ENCODE data around the gene UGDH.
A peak's percentile ranks its signal among the peaks of the same experiment; 100 is the strongest.
"Not testable (repeated sequence)": the region's sequence is repeated elsewhere in the genome, so short reads cannot be mapped to it uniquely, and the experiment has no call there.

Gene UGDH

DNA sequence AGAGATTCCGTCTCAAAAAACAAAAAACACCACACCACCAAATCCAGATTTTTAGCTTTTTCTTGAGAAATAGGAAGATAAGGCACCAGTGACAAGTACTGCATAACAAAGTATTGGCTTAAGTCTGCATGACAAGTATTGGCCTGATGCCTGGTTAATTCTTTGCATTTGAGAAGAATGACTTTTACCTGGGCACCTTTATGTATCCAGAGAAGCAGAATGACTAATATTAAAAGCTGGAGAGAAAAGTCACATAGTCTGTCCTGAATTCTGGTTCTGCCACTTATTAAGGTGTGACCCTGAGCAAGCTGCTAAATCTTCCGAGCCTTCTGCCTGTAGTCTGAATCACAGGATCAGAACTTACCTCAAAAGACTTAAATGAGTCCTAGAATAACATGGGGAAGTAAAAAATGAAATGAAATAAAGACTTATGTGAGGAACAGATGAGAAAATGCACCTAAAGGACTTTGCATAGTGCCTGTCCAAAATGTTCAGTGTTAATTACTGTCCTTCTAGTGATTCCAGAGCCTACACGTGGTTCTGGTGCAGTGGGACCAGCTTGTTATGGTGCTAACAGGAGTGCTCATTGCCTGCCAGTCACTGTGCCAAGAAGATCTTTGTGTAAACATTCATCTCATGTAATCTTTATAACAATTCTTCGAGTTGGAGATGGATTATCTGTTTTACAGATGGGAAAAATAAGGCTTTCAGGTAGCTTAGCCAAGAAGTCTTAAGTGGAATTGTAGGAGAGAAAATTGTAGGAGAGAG lies 31.6 kb downstream of the UGDH start:
- no peak for DNase-seq (ENCODE audit: low read depth in 2 of 2)

DNA sequence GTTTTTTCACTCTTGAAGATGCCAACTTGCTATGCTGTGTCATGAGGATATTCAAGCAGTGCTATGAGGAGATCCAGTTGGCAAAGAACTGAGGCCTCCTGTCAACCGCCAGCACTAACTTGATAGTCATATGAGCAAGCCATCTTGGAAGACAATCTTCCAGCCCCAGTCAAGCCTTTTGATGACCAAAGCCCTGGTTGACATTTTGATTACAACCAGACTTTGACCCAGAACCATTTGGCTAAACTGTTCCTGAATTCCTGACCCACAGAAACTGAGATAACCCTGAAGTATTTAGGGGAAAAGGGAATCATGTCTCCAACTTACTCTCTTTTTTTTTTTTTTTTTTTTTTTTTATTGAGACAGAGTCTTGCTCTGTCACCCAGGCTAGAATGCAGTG lies 32.9 kb downstream of the UGDH start:
- no peak for DNase-seq (ENCODE audit: low read depth in 2 of 2)

DNA sequence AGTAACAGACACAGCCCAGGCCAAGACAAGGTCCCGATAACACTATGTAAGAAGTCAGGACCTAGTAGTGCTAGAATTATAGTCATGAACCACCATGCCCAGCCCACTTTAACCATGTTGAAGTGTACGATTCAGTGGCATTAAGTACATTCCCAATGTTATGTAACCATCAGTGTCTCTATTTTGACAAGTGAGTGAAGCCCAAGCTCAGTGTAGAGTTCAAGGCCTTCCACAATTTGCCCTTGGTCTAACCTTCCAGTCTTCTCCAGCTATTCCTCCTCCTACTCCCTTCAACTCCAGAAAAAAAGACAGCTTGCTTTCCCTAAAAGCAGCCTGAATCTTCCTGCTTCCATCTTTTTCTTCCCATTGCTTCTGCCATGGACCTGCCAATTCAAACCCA lies 36.9 kb downstream of the UGDH start:
- DNase-seq (ENCODE audit: low read depth in 2 of 2) = no peak

DNA sequence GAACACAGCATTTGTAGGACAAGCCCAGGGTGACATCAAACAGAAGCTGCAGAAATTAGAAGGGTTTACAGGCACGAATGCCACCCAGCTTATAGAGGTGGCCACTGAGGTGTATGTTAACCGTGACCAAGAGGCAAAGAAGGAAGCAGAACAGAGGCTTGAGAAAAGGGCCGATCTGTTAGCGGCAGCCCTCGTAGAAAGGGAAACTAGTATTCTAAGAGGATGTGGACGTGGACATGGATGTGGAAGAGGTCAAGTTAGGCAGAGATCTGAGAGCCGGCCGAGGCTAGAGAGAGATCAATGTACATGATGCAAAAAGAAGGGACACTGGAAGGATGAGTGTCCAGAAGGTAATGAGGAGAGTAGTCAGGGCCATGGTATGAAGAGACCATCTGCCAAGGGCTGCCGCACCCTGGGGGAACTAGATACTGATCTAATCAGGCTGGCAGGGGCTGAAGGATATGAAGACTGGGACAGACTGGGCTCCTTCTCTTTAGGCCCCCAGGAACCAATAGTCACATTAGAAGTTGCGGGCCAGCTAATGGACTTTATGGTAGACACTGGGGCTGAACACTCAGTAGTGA lies 40.9 kb downstream of the UGDH start:
- no peak for DNase-seq (ENCODE audit: low read depth in 2 of 2)

DNA sequence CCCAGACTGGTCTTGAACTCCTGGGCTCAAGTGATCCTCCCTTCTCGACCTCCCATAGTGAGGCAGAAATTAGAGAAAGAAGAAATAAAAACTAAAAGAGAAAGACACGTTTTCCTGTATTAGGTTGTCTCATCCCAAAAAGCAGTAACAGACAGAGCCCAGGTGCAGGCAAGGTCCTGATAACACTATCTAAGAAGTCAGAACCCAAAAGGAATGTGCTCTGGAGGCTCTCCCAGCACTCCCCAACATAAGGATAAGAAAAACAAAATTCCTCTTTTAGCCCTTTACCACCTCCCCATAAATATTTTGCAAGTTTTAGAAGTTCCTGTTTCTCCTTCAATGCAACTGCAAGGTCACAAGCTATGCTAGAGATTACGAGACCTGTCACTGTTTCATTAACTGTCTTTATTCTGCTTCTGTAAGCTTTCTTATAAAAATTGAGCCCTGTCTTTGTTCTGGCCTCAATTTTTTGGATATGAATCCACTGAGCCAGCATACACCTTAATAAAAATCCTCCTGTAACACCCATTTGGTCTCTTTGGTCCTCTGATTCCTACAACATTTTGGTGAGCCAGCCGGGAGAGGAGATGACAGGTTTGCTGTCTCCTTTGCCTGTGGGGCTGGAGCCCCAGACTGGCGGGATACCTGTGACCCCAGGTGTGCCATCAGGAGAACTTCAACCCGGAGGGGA lies 42.5 kb downstream of the UGDH start:
- no peak for DNase-seq (ENCODE audit: low read depth in 2 of 2)

- DNase-seq (ENCODE audit: low read depth in 2 of 2) = no peak
These were observed 46.1 kb downstream of the UGDH start for GRCh38 chr4:39480902-39481695.

DNA sequence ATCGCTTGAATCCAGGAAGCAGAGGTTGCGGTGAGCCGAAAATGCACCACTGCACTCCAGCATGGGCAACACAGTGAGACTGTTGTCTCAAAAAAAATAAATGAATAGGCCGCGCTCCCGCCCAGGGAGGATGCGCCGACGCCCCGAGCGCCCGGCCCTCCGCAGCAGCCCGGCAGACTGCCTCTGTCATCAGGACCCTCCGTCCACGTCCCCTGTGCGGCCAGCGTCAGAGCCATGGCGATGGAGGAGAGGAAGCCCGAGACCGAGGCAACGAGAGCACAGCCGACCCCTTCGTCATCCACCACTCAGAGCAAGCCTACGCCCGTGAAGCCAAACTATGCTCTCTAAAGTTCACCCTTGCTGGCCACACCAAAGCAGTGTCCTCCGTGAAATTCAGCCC lies 47.0 kb downstream of the UGDH start:
- DNase-seq (ENCODE audit: low read depth in 2 of 2) = no peak

- no peak for DNase-seq (ENCODE audit: low read depth in 2 of 2)
These were observed 50.9 kb downstream of the UGDH start for GRCh38 chr4:39476187-39476895.

DNA sequence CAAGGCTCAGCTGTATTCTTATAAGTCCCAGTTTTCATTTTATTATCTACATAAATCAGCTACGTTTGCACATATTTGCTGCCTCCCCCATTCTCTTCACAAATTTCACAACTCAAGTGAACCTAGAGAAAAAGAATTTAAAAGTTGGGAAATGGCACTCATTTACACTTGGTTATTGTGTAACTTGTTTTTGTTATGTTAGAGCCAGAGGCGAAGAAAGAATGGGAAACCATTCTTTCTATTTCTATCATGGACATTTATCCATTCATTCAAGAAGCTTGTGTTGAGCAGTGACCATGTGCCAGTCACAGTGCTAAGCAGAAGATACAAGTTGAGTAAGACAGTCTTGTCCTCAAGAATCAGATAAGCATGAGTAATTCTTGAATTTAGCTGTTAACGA lies 54.8 kb downstream of the UGDH start:
- DNase-seq (ENCODE audit: low read depth in 2 of 2) = no peak

DNA sequence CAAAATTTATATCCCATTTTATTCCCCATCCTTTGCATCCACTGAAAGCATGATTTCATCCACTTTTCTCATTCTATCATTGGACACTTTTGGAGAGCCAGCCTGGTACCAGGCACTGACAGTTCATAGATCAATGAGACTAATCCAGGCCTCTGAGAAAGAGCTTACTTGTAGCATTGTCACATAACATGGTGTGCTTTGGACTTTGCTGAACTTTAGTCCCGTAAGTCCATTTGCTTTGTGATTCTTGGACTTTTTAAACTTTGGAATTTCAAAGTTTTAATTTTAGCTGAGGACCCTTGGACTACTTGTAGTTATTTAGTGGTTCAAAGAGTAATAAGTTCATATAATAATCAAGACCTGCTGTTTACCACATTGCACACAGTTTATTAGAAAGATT lies 56.8 kb downstream of the UGDH start:
- no peak for DNase-seq (ENCODE audit: low read depth in 2 of 2)

- no peak for DNase-seq (ENCODE audit: low read depth in 2 of 2)
These were observed 57.7 kb downstream of the UGDH start for GRCh38 chr4:39469429-39470077.

- DNase-seq (ENCODE audit: low read depth in 2 of 2) = no peak
These were observed 59.8 kb downstream of the UGDH start for GRCh38 chr4:39467464-39467863.

- no peak for DNase-seq (ENCODE audit: low read depth in 2 of 2)
These were observed 60.5 kb downstream of the UGDH start for GRCh38 chr4:39466747-39467146.

DNA sequence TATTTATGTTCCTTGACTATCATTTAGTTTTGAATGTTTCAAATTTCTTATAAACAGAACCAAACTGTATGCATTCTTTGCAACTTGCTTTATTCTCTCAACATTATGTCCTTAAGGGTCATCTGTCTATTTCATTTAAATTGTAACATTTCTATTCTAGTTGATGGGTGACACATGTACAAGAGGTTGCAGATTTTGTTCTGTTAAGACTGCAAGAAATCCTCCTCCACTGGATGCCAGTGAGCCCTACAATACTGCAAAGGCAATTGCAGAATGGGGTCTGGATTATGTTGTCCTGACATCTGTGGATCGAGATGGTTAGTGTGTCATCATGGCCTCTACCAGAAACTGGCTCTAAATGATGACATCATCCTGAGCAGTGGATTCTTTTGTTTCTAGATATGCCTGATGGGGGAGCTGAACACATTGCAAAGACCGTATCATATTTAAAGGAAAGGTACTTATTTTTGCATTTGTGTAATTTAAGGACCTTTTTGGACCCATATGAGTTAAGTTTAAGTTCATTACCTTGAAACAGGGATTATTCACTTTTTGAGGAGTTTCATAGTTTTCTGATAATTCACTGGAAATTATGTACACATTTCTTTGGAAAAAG lies 62.2 kb downstream of the UGDH start:
- no peak for DNase-seq (ENCODE audit: low read depth in 2 of 2)

GRCh38 chr4:39458505-39459300 lies 68.5 kb downstream of the UGDH start, which contains the start of the genes LIAS and RPL9:
Gene LIAS, plus strand, starts transcription at chr4:39459056. Its CDS starts 62 bp downstream, at chr4:39459118.
Gene RPL9, minus strand, starts transcription at chr4:39458922. Its CDS starts 483 bp downstream, at chr4:39458439.
- peak; percentile 86 to 90 for DNase-seq (ENCODE audit: low read depth in 2 of 2)

- not testable (repeated sequence) for DNase-seq (ENCODE audit: low read depth in 2 of 2)
These were observed 69.1 kb downstream of the UGDH start for GRCh38 chr4:39458161-39458504.

DNA sequence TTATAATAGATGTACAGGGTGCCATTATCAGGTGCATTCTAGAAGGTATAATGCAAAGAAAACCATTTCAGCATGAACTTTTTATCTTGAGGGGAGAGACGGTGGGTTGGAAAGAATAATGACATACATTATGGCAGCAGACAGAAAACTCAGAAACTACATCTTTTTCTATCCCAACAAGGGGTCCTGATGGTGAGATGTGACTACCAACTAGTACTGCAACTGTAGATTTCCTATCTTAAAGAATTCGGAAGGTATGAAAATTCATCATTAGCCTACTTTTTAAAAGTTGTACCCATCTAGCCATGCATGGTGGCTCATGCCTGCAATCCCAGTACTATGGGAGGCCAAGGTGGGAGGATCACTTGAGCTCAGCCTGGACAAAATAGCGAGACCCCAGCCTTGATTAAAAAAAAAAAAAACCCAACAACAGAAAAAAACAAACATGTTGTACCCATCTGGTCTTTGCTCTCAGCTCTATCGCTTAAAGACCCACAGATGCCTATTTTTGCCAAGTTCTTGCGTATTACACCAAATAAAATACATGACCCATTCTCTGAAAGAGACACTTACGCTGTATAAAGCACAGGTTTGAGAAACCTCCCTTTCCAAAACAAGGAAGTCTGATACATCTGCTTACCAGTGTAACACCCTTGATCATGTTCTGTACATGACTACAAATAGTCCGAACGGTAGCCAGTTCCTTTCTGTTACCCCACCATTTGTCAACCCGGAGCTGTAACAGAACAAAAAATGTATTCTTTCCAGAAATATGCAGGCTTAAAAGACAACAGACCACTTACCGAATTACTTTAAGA lies 70.1 kb downstream of the UGDH start:
- no peak for DNase-seq (ENCODE audit: low read depth in 2 of 2)

DNA sequence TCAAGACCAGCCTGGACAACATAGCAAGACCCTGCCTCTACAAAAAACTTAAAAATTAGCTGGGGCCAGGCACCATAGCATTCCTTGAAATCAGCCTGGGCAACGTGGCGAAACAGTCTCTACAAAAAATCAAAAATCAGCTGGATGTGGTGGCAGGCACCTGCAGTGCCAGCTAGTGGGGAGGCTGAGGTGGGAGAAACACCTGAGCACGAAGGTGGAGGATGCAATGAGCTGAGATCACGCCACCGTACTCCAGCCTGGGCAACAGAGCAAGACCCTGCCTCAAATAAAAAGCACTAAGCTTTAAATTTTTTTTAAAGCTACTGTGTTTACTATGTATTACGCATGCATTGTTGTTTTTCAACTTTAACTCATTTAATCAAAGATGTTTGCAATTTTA lies 71.8 kb downstream of the UGDH start:
- no peak for DNase-seq (ENCODE audit: low read depth in 2 of 2)

DNA sequence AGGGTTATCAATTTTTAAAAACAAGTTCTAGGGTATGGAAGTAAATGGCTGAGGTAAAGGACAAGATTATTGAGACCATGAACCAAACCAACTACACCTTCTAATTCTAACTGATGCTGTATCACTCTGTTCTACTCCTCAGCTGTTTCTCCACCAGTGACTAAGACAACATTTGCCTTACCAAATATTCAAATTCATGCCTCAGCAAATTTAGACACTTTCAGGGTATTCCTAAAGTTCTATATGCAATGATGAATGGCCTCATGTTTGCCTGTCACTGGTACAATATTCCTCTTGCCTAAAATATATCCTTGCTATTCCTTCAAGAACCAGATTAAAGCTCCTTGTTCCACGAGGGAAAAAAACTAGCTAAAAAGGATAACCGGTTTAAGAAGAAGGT lies 73.5 kb downstream of the UGDH start:
- DNase-seq (ENCODE audit: low read depth in 2 of 2) = no peak

All from stimulated activated CD8-positive, alpha-beta memory T cell treated with anti-CD3 and anti-CD28 coated beads, Interleukin-2, amount 100 ng/mL, for 1 hour (primary cell).